ENCODE measurements around the gene NRXN3.

The NRXN3 gene

DNA sequence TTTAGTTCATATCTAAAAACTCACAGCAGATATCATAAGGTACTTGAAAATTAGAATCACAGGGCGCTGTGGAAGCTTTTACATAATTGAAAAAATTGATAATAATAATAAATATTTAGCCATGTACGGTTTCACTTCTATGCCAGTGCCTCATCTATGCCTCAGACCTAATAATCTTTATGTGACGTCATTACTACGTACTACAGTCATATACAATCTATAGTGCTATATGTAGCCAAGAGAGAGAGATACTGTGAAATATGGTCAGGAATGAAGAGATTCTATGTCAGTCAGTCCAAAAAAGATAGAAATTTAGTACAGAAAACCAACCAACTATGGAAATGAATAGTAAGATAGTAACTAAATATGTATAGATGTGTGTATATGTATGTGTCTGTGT, 1010.5 kb downstream of the NRXN3 start:
- DNase-seq: no peak

- no peak for DNase-seq
These were observed 1016.4 kb downstream of the NRXN3 start for GRCh38 chr14:79186523-79186922.

- no peak for DNase-seq
These were observed 1023.7 kb downstream of the NRXN3 start for GRCh38 chr14:79193689-79194477.

DNA sequence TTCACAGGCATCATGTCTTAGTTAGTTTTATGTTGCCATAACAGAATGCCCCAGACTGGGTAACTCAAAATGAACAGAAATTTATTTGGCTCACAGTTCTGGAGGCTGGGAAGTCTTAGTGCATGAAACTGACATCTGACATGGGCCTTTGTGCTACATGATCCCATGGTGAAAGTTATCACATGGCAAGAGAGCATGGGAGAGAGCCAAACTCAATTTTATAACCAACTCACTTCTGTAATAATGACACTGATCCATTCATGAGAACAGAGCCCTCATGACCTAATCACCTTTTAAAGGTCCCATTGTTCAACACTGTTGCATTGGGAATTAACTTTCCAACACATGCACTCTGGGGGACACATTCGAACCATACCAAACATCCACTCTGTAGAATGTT, 1026.0 kb downstream of the NRXN3 start:
- no peak for DNase-seq

GRCh38 chr14:79197516-79197915, 1027.3 kb downstream of the NRXN3 start:
- no peak for DNase-seq

DNA sequence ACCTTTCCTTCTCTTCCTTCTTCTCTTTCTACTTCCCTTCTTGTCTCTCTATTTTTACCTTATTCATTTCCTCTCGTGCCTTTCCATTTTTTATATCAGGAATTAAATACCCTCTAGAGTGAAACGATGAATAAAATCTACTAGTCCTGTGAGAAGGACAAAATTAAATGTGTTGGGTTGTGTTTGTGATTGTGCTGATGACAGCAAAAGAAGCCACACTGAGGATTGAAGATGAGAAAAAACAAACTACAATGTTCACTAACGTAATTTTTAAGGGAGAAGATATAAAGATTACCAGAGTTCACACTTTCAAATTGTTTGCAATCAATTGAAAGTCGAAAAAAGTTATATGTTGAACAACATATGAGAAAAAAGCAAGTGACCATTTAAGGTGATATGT, 1029.0 kb downstream of the NRXN3 start:
- no peak for DNase-seq

GRCh38 chr14:79201564-79202207, 1031.5 kb downstream of the NRXN3 start:
- DNase-seq: no peak

- no peak for DNase-seq
These were observed 1034.4 kb downstream of the NRXN3 start for GRCh38 chr14:79204591-79204990.

DNA sequence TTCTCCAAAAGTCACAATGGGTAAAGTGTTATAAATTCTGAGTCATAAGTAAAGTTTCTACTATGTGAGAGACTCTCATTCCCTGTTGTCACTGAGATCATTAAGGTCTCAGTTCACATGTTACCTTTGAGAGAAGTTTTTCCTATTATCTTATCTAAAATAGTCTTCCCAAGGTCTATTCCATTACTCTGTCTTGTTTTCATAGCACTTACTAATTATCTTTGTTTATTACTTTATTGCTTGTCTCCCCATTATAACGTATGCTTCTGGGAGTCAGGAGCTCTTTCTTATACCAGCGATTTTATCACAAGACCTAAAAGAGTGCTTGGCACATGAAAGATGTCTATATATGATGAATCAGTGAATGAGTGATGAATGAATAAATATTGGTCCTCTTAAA, 1039.2 kb downstream of the NRXN3 start:
- no peak for DNase-seq

DNA sequence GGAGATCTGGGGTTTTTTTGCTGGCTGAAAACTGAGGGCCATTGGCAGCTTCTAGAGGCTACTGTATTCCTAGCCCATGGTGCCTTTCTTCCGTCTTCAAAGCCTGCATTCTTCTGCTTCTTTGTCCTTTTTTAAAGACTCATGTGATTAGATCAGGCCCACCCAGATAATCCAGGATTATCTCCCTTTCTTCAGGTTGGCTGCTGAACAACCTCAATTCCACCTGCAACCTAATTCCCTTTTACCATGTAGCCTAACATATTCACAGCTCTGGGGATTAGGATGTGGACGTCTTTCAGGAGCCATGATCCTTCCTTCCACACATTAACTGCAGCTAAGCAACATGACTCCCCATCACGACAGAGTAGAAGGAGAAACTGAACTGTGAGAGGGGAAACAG, 1055.6 kb downstream of the NRXN3 start:
- no peak for DNase-seq

- no peak for DNase-seq
These were observed 1059.3 kb downstream of the NRXN3 start for GRCh38 chr14:79229383-79229909.

- no peak for DNase-seq
These were observed 1072.5 kb downstream of the NRXN3 start for GRCh38 chr14:79242666-79243065.

- DNase-seq: no peak
These were observed 1076.0 kb downstream of the NRXN3 start for GRCh38 chr14:79246173-79246572.

DNA sequence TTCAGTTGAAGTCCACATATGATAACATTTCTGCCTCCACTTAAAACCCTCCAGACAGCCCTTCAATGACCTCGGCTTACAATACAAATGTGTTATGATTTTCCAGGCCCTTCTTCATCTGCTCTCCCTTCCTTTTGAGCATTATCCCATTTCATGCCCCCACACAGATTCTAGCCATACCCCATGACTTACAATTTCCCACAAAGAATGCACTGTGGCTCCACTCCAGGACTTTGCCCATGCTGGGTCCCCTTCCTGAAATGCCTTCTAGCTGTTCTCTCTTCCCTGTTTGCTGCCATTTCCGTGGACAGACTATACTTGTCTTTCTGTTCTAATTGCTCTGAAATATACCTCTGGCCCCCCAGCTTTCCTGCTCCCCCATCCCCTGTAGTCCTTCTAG, 1078.0 kb downstream of the NRXN3 start:
- DNase-seq: no peak

DNA sequence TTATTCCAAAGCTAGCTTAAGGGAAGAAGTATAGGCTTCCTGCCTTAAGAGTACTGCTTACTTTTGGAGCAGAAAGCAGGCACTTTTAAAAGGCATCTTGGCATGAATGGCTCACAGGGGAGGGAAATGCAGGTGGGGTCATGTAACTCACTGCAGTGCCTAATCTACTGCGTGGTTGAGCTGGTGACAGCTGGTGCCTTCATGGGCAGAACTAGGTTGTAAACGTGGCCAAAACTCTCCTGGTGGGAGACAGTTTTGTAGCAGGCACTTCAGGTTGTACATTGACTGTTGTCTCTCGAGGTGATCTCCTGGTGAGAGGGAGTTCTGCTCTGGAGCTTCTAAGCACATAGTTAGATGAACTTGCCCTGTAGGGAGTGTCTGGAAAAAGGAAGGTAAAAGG, 1078.6 kb downstream of the NRXN3 start:
- DNase-seq: no peak

- no peak for DNase-seq
These were observed 1081.1 kb downstream of the NRXN3 start for GRCh38 chr14:79251278-79251677.

DNA sequence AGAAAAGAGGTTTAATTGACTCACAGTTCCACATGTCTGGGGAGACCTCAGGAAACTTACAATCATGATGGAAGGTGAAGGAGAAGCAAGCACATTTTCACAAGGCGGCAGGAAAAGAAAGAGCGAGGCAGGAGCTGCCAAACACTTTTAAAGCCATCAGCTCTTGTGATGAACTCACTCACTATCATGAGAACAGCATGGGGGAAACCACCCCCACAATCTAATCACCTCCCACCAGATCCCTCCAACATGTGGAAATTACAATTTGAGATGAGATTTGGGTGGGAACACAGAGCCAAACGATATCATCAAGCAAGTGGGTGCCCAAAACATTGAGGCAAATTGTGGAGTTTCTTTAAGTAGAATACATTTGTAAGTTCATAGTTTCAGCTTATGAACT, 1083.4 kb downstream of the NRXN3 start:
- DNase-seq: no peak

DNA sequence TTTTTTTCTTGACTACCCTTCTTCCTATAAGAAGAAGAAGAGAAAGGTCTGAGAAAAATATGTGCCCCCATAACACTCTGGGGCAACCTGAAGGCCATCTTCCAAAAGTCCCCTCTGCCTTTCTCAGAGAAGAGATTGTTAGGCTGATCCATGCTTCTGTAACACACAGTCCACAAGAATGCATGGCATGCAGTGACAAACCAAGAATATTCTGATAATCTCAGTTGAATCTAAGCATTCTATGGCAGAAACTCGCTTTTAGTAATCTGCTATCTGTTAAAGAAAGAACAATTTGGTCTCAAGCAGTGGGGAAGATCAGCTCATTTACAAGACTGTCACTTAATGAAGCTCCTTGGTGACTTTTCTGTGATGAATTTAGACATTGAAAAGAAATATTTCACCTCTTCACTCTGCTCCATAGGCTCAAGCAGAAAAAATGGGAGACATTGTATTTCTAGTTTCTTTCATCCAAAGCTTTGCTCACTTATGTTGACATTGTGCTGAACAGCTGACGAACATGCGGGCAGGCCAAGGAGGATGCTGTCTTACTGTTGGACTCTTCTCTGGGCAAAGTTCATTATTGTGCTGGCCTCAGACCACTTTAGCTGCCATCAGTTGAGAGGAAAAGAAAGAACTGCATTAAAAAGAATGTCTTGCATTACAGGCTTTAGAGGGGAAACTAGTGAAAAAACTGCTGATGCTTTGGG, 1084.0 kb downstream of the NRXN3 start:
- DNase-seq: no peak

- DNase-seq: no peak
These were observed 1086.2 kb downstream of the NRXN3 start for GRCh38 chr14:79256380-79256779.

GRCh38 chr14:79260406-79260805, 1090.2 kb downstream of the NRXN3 start:
- no peak for DNase-seq

DNA sequence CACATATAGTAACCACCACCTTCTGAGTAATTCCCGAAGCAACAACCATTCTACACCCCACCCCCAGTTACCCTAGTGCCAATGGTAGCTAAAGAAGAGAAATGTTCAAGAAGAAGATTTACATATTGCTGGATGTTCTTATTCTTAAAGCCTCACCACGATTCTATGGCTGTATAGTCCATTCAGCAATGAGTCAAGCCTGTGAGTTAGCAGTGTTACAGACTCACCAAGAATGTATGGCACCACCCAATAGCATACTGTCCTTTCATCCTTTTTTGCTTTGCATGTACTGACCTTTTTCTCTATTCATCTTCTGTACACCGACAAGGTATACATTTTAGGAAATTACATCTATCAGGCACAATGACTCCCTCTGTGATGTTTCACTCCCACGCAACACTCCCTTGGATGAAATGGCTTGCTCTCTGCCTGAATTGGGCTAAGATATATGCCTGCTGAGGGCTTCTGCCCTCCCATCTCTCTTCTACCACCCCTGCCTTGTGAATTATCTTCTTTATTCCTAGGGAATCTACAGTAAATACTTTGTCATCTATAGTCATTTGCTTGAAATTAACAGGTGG, 1095.3 kb downstream of the NRXN3 start:
- no peak for DNase-seq

DNA sequence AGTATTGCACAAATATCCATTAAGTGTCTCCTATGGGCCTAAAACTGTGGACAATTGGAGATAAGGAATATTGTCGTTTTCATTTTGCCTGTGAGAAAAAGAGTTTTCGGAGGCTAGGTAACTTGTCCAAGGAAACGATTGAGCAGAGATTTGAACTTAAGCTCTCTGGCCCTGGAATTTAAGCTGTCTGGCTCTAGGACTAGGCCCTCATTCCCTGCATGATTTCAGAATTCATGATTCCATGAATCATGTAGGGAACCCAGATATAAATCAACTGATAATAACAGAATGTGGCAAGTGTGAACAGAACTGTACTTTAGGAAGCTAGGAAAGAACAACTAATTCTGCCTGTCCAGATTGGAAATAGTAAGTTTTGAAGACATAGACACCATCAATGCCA, 1100.2 kb downstream of the NRXN3 start:
- DNase-seq: no peak

- DNase-seq: no peak
These were observed 1100.9 kb downstream of the NRXN3 start for GRCh38 chr14:79271122-79271521.
